Fibroblast of the aortic adventitia (primary cell): ENCODE data around the gene FLACC1. TPM values are rescaled to one million over a fixed set of nuclear protein-coding genes. Genes with fewer than 3 reads are reported as not detected.

Source experiments
- DNase-seq: peaks from one replicate; pipeline ENCODE4 v3.0.0-alpha.2; 2010; ENCODE audit warnings: low read depth
- H3K4me3 ChIP-seq: 2 replicates; pipeline ENCODE4 v1.5.1; 2011; ENCODE audit warnings: low read depth, mild to moderate bottlenecking, control low read depth, low read length, moderate library complexity
- CTCF ChIP-seq: IDR thresholded peaks from 2 replicates; pipeline ENCODE4 v1.5.1; 2011; ENCODE audit warnings: mild to moderate bottlenecking, low read length, control low read depth, inconsistent platforms; ENCODE audit not compliant: insufficient read depth
- total RNA-seq: library from RNA; depleted of rRNA; stranded (reverse); fragments of >200 nt; gene quantifications from 2 replicates; pipeline ENCODE4 v1.2.3, GENCODE V29; 2012; ENCODE audit warnings: low replicate concordance

The FLACC1 gene
- total RNA-seq, 1 donor = 1.2 TPM

GRCh38 chr2:201342923-201343322, 14.2 kb downstream of the FLACC1 start:
- no peak for TF ChIP-seq CTCF
- DNase-seq = no peak
- H3K4me3 ChIP-seq = no peak overlapping the region

GRCh38 chr2:201329409-201329808, 27.7 kb downstream of the FLACC1 start:
- no peak for TF ChIP-seq CTCF
- H3K4me3 ChIP-seq = no peak overlapping the region
- no peak for DNase-seq

- H3K4me3 ChIP-seq = no peak overlapping the region
- no peak for TF ChIP-seq CTCF
- no peak for DNase-seq
These were observed 29.5 kb downstream of the FLACC1 start for GRCh38 chr2:201327678-201328077.

GRCh38 chr2:201322772-201323171, 34.4 kb downstream of the FLACC1 start:
- TF ChIP-seq CTCF = no peak
- DNase-seq = no peak
- H3K4me3 ChIP-seq = no peak overlapping the region

GRCh38 chr2:201320701-201321100, 36.4 kb downstream of the FLACC1 start:
- DNase-seq = no peak
- TF ChIP-seq CTCF = no peak
- H3K4me3 ChIP-seq = no peak overlapping the region

GRCh38 chr2:201320257-201320656, 36.9 kb downstream of the FLACC1 start:
- no peak for TF ChIP-seq CTCF
- DNase-seq = no peak

GRCh38 chr2:201319511-201319910, 37.6 kb downstream of the FLACC1 start:
- no peak for TF ChIP-seq CTCF
- H3K4me3 ChIP-seq = no peak overlapping the region
- DNase-seq = no peak

More at GRCh38 chr2:201320257-201320656, 36.9 kb downstream of the FLACC1 start:
- no peak overlapping the region for H3K4me3 ChIP-seq
